Gastroesophageal sphincter (tissue), 3 donors: ENCODE measurements around the gene KRTAP4-11.
"Not testable (repeated sequence)": the region's sequence is repeated elsewhere in the genome, so short reads cannot be mapped to it uniquely, and the experiment has no call there.

Experiments
- CTCF ChIP-seq, 4 experiments: fragments of 200-600 bp in 2 of 4; fragments of 450-650 bp in 2 of 4; sonication (generic) in 1 of 4; IDR thresholded peaks; one replicate each; pipeline ENCODE4 v1.5.1; 2017 to 2019; ENCODE audit warnings: antibody characterized with exemption in 4 of 4, mild to moderate bottlenecking in 2 of 4, moderate library complexity in 2 of 4
- EP300 ChIP-seq: sonication (generic); formaldehyde crosslinking; IDR thresholded peaks from one replicate; pipeline ENCODE4 v1.6.1; 2017; ENCODE audit warnings: antibody characterized with exemption, mild to moderate bottlenecking
- POLR2A ChIP-seq, 2 donors: fragments of 450-650 bp; IDR thresholded peaks; one replicate each; pipeline ENCODE4 v1.6.1; 2017; ENCODE audit warnings: antibody characterized with exemption in 2 of 2, mild to moderate bottlenecking in 2 of 2, moderate library complexity in 1 of 2
- POLR2AphosphoS5 ChIP-seq: sonication (generic); formaldehyde crosslinking; IDR thresholded peaks from one replicate; pipeline ENCODE4 v1.6.1; 2017; ENCODE audit warnings: antibody characterized with exemption

- not testable (repeated sequence) for TF ChIP-seq POLR2A (IDR thresholded peaks at IDR 0.05); CTCF (IDR thresholded peaks at IDR 0.05); EP300; POLR2AphosphoS5
These were observed 33.9 kb downstream of the KRTAP4-11 start, which contains the start of gene KRTAP4-7 for GRCh38 chr17:41084100-41084856.
